Measurements from ENCODE around the gene OR2L3.
"Not testable (repeated sequence)": the region's sequence is repeated elsewhere in the genome, so short reads cannot be mapped to it uniquely, and the experiment has no call there.

Gene OR2L3

GRCh38 chr1:248046536-248046935, at the start of gene OR2L3:
Gene OR2L3, plus strand, starts transcription at chr1:248046836. Its CDS starts 13,846 bp downstream, at chr1:248060682.
- no peak for DNase-seq (ENCODE audit: low read depth in 2 of 2)

GRCh38 chr1:247998811-247999210, 47.8 kb upstream of the OR2L3 start:
- DNase-seq (ENCODE audit: low read depth in 2 of 2): no peak

- no peak for DNase-seq (ENCODE audit: low read depth in 2 of 2)
Measured at GRCh38 chr1:248000169-248000568, 46.5 kb upstream of the OR2L3 start.

- DNase-seq (ENCODE audit: low read depth in 2 of 2): no peak
Measured at GRCh38 chr1:248007778-248008177, 38.9 kb upstream of the OR2L3 start.

GRCh38 chr1:248009681-248010080, 37.0 kb upstream of the OR2L3 start:
- DNase-seq (ENCODE audit: low read depth in 2 of 2): no peak

- DNase-seq (ENCODE audit: low read depth in 2 of 2): no peak
Measured at GRCh38 chr1:248013229-248013710, 33.4 kb upstream of the OR2L3 start, which contains the start of gene OR2L5. Gene OR2L5, plus strand, starts transcription at chr1:248013660. Its CDS starts 8,288 bp downstream, at chr1:248021948.

- no peak for DNase-seq (ENCODE audit: low read depth in 2 of 2)
Measured at GRCh38 chr1:248015803-248016202, 30.8 kb upstream of the OR2L3 start.

GRCh38 chr1:248029770-248030169, 16.9 kb upstream of the OR2L3 start, which contains the start of gene OR2L2:
Gene OR2L2, plus strand, starts transcription at chr1:248030070. Its CDS starts 8,198 bp downstream, at chr1:248038268.
- DNase-seq (ENCODE audit: low read depth in 2 of 2): no peak

- DNase-seq (ENCODE audit: low read depth in 2 of 2): no peak
Measured at GRCh38 chr1:248045209-248045608, 1.4 kb upstream of the OR2L3 start.

GRCh38 chr1:248047008-248047407, 372 bp downstream of the OR2L3 start:
- no peak for DNase-seq (ENCODE audit: low read depth in 2 of 2)

GRCh38 chr1:248054671-248055070, 8.0 kb downstream of the OR2L3 start:
- no peak for DNase-seq (ENCODE audit: low read depth in 2 of 2)

GRCh38 chr1:248055261-248055660, 8.6 kb downstream of the OR2L3 start:
- no peak for DNase-seq (ENCODE audit: low read depth in 2 of 2)

- DNase-seq (ENCODE audit: low read depth in 2 of 2): no peak
Measured at GRCh38 chr1:248065071-248065470, 18.4 kb downstream of the OR2L3 start.

GRCh38 chr1:248065604-248066003, 19.0 kb downstream of the OR2L3 start:
- no peak for DNase-seq (ENCODE audit: low read depth in 2 of 2)

GRCh38 chr1:248083864-248084263, 37.2 kb downstream of the OR2L3 start:
- DNase-seq (ENCODE audit: low read depth in 2 of 2): not testable (repeated sequence)

GRCh38 chr1:248094884-248095283, 48.2 kb downstream of the OR2L3 start, which contains the start of gene OR2L13:
Gene OR2L13, plus strand, starts transcription at chr1:248095184. Its CDS starts 4,192 bp downstream, at chr1:248099376.
- no peak for DNase-seq (ENCODE audit: low read depth in 2 of 2)

GRCh38 chr1:248098529-248098928, 51.9 kb downstream of the OR2L3 start:
- DNase-seq (ENCODE audit: low read depth in 2 of 2): no peak

- DNase-seq (ENCODE audit: low read depth in 2 of 2): no peak
Measured at GRCh38 chr1:248102847-248103246, 56.2 kb downstream of the OR2L3 start.

- DNase-seq (ENCODE audit: low read depth in 2 of 2): no peak
Measured at GRCh38 chr1:248111157-248111556, 64.5 kb downstream of the OR2L3 start.

All from activated CD4-positive, alpha-beta T cell treated with anti-CD3 and anti-CD28 coated beads for 24 hours (primary cell).